GM12892 (cell line): Measurements from ENCODE around the gene ENC1.

Source experiments
- POLR2A ChIP-seq: IDR thresholded peaks from 2 replicates; pipeline ENCODE4 v1.6.1; 2011; ENCODE audit warnings: low read depth, low read length, control low read depth
- POLR2AphosphoS5 ChIP-seq: IDR thresholded peaks from 2 replicates; pipeline ENCODE4 v1.6.1; 2011; ENCODE audit warnings: low read depth, low read length, control low read depth
- TAF1 ChIP-seq: IDR thresholded peaks from 2 replicates; pipeline ENCODE4 v1.6.1; 2011; ENCODE audit warnings: low read depth, mild to moderate bottlenecking, control low read depth, low read length, borderline replicate concordance

DNA sequence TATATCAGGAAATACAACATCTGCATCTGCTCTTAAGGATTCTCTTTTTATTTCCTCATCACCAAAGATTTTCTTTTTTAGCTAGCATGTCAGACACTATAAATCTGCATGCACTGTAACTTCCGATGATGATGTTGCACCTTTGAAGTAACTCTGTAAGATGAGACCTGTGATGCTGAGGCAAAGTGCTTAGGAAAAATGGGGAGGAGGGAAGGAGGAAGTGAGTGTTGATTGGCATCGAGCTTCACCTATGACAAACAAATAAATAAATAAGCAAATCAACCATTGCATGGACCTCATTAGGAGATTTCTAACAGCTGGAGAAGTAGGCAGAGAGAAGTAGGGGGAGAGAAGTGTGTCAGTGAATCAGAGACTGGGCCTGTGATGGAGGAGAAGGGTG is 52.6 kb downstream of the ENC1 start:
- TF ChIP-seq TAF1, result no peak
- TF ChIP-seq POLR2A, result no peak
- TF ChIP-seq POLR2AphosphoS5, result no peak
